SK-N-SH (cell line): ENCODE results near the gene CASP12. TPM values are rescaled to one million over a fixed set of nuclear protein-coding genes. Genes with fewer than 3 reads are reported as not detected.

ENCODE experiments used
- CTCF ChIA-PET: fragments of 300-600, 350-600 bp; formaldehyde crosslinking; extraction: SDS; loops from one replicate; lab custom pipeline; 2021; lab: Yijun Ruan, JAX
- POLR2A ChIA-PET: fragments of 350-600 bp; sonication (Branson Sonifier 250); formaldehyde crosslinking; extraction: SDS; loops from one replicate; lab custom pipeline; 2020; ENCODE audit warnings: antibody characterized with exemption, inconsistent platforms; lab: Yijun Ruan, JAX
- DNase-seq: peaks from one replicate; pipeline ENCODE4 v3.0.0; 2012
- H2AFZ ChIP-seq: fragments of 200-600 bp; sonication (generic); 2 replicates; pipeline ENCODE4 v1.8.1; 2016; ENCODE audit warnings: antibody characterized with exemption, mild to moderate bottlenecking, low read depth
- H3F3A ChIP-seq: fragments of 200-600 bp; sonication (generic); replicated peaks from 2 replicates; pipeline ENCODE3; 2016; ENCODE audit warnings: antibody characterized with exemption, mild to moderate bottlenecking; ENCODE audit not compliant: insufficient read depth
- H3K27ac ChIP-seq, 2 experiments: fragments of 200-500 bp in 1 of 2; fragments of 200-600 bp in 1 of 2; sonication (Bioruptor generic) in 1 of 2; sonication (generic), shearing (Covaris generic) in 1 of 2; 2 replicates each; pipeline versions ENCODE4 v1.5.1 to v1.6.1; 2014 to 2016; ENCODE audit warnings: low read depth in 2 of 2, inconsistent platforms in 1 of 2, low read length in 1 of 2, mild to moderate bottlenecking in 1 of 2, mixed read lengths in 1 of 2
- H3K27me3 ChIP-seq: fragments of 200-600 bp; sonication (generic), shearing (Covaris generic); 2 replicates; pipeline ENCODE4 v1.6.1; 2016; ENCODE audit warnings: mixed run types; ENCODE audit not compliant: insufficient read depth
- H3K36me3 ChIP-seq, 2 experiments: fragments of 200-500 bp in 1 of 2; fragments of 200-600 bp in 1 of 2; sonication (Bioruptor generic) in 1 of 2; sonication (generic) in 1 of 2; replicated peaks in 1 of 2; 2 replicates each; pipeline versions ENCODE3 to v1.5.1; 2014 to 2016; ENCODE audit warnings: low read length in 1 of 2, mild to moderate bottlenecking in 1 of 2; ENCODE audit not compliant: insufficient read depth in 2 of 2, control insufficient read depth in 1 of 2
- H3K4me1 ChIP-seq, 2 experiments: fragments of 200-500 bp in 1 of 2; fragments of 200-600 bp in 1 of 2; sonication (Bioruptor generic) in 1 of 2; sonication (generic), shearing (Covaris generic) in 1 of 2; 2 replicates each; pipeline versions ENCODE4 v1.5.1 to v1.6.1; 2014 to 2016; ENCODE audit warnings: low read depth in 1 of 2, low read length in 1 of 2, mixed run types in 1 of 2; ENCODE audit not compliant: insufficient read depth in 2 of 2, control insufficient read depth in 1 of 2
- H3K4me2 ChIP-seq: fragments of 200-600 bp; sonication (generic), shearing (Covaris generic); 2 replicates; pipeline ENCODE4 v1.6.1; 2017; ENCODE audit warnings: mixed run types
- H3K4me3 ChIP-seq, 2 experiments: fragments of 200-500 bp in 1 of 2; fragments of 200-600 bp in 1 of 2; sonication (Bioruptor generic) in 1 of 2; sonication (generic), shearing (Covaris generic) in 1 of 2; 2 replicates each; pipeline versions ENCODE4 v1.5.1 to v1.8.1; 2014 to 2016; ENCODE audit warnings: low read depth in 2 of 2, inconsistent platforms in 1 of 2, low read length in 1 of 2, mild to moderate bottlenecking in 1 of 2, mixed read lengths in 1 of 2, moderate library complexity in 1 of 2
- H3K79me2 ChIP-seq: fragments of 200-600 bp; sonication (generic); 2 replicates; pipeline ENCODE4 v1.8.1; 2017; ENCODE audit warnings: mild to moderate bottlenecking; ENCODE audit not compliant: insufficient read depth
- H3K9ac ChIP-seq: fragments of 200-600 bp; sonication (generic); 2 replicates; pipeline ENCODE4 v1.6.1; 2017; ENCODE audit warnings: mixed run types
- H3K9me2 ChIP-seq: fragments of 200-600 bp; sonication (generic); 2 replicates; pipeline ENCODE4 v1.6.1; 2017; ENCODE audit warnings: mixed run types
- H3K9me3 ChIP-seq: fragments of 200-600 bp; sonication (generic); 2 replicates; pipeline ENCODE4 v1.6.1; 2017; ENCODE audit warnings: mixed run types, mild to moderate bottlenecking, moderate library complexity
- H4K20me1 ChIP-seq: fragments of 200-600 bp; sonication (generic); 2 replicates; pipeline ENCODE4 v1.6.1; 2017; ENCODE audit warnings: mild to moderate bottlenecking, mixed run types; ENCODE audit not compliant: insufficient read depth
- EP300 ChIP-seq, 2 experiments: IDR thresholded peaks; 2 replicates each; pipeline versions ENCODE4 v1.4.0 to v1.6.1; 2012; ENCODE audit warnings: borderline replicate concordance in 1 of 2, low read depth in 1 of 2, low read length in 1 of 2
- JUND ChIP-seq: IDR thresholded peaks from 2 replicates; pipeline ENCODE4 v1.4.0; 2012
- MEF2A ChIP-seq: IDR thresholded peaks from 2 replicates; pipeline ENCODE4 v1.4.0; 2012; ENCODE audit warnings: low read depth, borderline replicate concordance
- MXI1 ChIP-seq: IDR thresholded peaks from 2 replicates; pipeline ENCODE4 v1.6.1; 2012; ENCODE audit warnings: mild to moderate bottlenecking, low read depth, low read length, improper control_type of control experiment
- POLR2AphosphoS5 ChIP-seq: IDR thresholded peaks from 2 replicates; pipeline ENCODE4 v1.6.1; 2012; ENCODE audit warnings: low read depth, low read length
- RAD21 ChIP-seq: IDR thresholded peaks from 2 replicates; pipeline ENCODE4 v1.6.1; 2012; ENCODE audit warnings: mild to moderate bottlenecking, low read length
- RCOR1 ChIP-seq: fragments of 150-350 bp; IDR thresholded peaks from 2 replicates; pipeline ENCODE4 v1.6.1; 2017; ENCODE audit warnings: antibody characterized with exemption, low read length
- RXRA ChIP-seq: IDR thresholded peaks from 2 replicates; pipeline ENCODE4 v1.4.0; 2012; ENCODE audit warnings: low read depth, mild to moderate bottlenecking, borderline replicate concordance
- SIN3A ChIP-seq: IDR thresholded peaks from 2 replicates; pipeline ENCODE4 v1.6.1; 2012; ENCODE audit warnings: low read depth, mild to moderate bottlenecking, low read length, moderate library complexity, borderline replicate concordance
- TAF1 ChIP-seq: IDR thresholded peaks from 2 replicates; pipeline ENCODE4 v1.6.1; 2012; ENCODE audit warnings: low read depth, mild to moderate bottlenecking, low read length, moderate library complexity, borderline replicate concordance
- TEAD4 ChIP-seq: IDR thresholded peaks from 2 replicates; pipeline ENCODE4 v1.4.0; 2012; ENCODE audit warnings: mild to moderate bottlenecking, borderline replicate concordance; ENCODE audit not compliant: insufficient read depth
- YY1 ChIP-seq: IDR thresholded peaks from 2 replicates; pipeline ENCODE4 v1.4.0; 2012; ENCODE audit warnings: low read depth, mild to moderate bottlenecking
- WGBS: methylation state at CpG from one replicate; pipeline ENCODE4 v1.1.6; 2017; ENCODE audit warnings: low lambda C conversion rate; 5-methylcytosine and 5-hydroxymethylcytosine counted together
- polyA plus RNA-seq, 3 experiments: library from polyadenylated mRNA; depleted of rRNA; stranded (reverse); fragments of >200 nt; gene quantifications; 2 replicates each; pipeline ENCODE4 v1.2.3, GENCODE V29; 2012
- TF ChIP-seq, protein P1 (sequence below): IDR thresholded peaks from 2 replicates; pipeline ENCODE4 v1.4.0; 2012; ENCODE audit warnings: low read depth, borderline replicate concordance
- TF ChIP-seq, protein P2 (sequence below): fragments of 150-350 bp; IDR thresholded peaks from 2 replicates; pipeline ENCODE4 v1.6.1; 2017; ENCODE audit warnings: antibody characterized with exemption, low read length, low read depth, borderline replicate concordance
- TF ChIP-seq, protein P3 (sequence below): IDR thresholded peaks from 2 replicates; pipeline ENCODE4 v1.6.1; 2012; ENCODE audit warnings: mild to moderate bottlenecking, low read depth, low read length, moderate library complexity
- TF ChIP-seq, protein P4 (sequence below): IDR thresholded peaks from 2 replicates; pipeline ENCODE4 v1.4.0; 2012; ENCODE audit warnings: low read depth
- TF ChIP-seq, protein P5 (sequence below): fragments of 200-600 bp; sonication (generic); IDR thresholded peaks from 2 replicates; pipeline ENCODE4 v1.6.1; 2017; ENCODE audit warnings: antibody characterized with exemption, mild to moderate bottlenecking, moderate library complexity

CASP12 gene
- polyA plus RNA-seq, 1 of the 3 experiments (the other 2 are of a cell fraction), result not detected

DNA sequence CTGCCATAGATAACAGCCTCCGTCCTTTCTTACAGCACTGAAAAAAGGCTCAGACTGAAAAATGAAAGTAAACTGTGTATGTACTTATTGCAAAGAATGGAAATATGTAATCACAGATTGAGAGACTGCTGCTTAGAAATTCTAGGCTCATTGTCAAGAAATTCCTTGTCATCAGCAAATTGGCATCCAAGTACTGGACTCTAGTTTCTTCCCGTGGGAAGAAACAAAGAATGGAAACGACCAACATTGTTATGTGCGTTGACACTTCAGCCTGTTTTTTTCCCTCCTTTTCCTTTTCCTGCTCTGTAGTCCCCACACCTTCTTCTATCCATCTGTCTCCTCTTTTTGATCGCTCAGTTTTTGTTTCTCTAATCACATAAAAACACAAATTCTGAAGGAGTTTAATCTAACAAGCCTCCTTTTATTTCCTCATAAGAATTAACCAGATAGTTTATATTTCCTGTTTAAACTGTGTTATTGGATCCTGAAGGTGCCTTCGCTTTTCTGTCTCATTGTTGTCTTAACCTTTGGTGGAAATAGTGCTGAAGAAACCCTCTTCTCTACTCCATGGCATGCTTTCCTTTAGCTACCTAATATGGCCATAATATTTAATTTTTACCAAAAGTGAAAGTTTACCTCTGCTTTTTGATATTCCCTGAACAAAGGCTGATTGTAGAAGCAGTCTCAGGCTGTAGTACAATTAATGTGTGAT lies 20.0 kb upstream of the CASP12 start:
- Histone ChIP-seq H3K9me2 (no peaks in the 10 kb centered on the region), H3K27me3 (no peaks in the 10 kb centered on the region), H3F3A (no peaks in the 10 kb centered on the region), H3K4me1 (no peaks in the 10 kb centered on the region), H3K36me3 (no peaks in the 10 kb centered on the region), H3K27ac (peak overlapping the region in 1 of 2 experiments; percentile 15; a peak in 1 of 4 replicates), H3K9me3 (no peaks in the 10 kb centered on the region), H2AFZ (peak overlapping the region; percentile 24; the same call in 1 of the 2 replicates), H3K4me3 (no peak overlapping the region; a peak in 2 of 4 replicates), H3K9ac (no peak overlapping the region), H3K79me2 (no peaks in the 10 kb centered on the region), H3K4me2 (peak overlapping the region; percentile 60), H4K20me1 (no peaks in the 10 kb centered on the region)
- 63% methylated on average over 6 of the region's 6 CpGs for WGBS
- no peak for DNase-seq
- TF ChIP-seq POLR2AphosphoS5 (no peak), MEF2A (no peak), YY1 (no peak)
- TF ChIP-seq, protein P1, sequence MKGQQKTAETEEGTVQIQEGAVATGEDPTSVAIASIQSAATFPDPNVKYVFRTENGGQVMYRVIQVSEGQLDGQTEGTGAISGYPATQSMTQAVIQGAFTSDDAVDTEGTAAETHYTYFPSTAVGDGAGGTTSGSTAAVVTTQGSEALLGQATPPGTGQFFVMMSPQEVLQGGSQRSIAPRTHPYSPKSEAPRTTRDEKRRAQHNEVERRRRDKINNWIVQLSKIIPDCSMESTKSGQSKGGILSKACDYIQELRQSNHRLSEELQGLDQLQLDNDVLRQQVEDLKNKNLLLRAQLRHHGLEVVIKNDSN, result no peak
- ChIA-PET POLR2A (no interaction called here), CTCF (no interaction called here)

DNA sequence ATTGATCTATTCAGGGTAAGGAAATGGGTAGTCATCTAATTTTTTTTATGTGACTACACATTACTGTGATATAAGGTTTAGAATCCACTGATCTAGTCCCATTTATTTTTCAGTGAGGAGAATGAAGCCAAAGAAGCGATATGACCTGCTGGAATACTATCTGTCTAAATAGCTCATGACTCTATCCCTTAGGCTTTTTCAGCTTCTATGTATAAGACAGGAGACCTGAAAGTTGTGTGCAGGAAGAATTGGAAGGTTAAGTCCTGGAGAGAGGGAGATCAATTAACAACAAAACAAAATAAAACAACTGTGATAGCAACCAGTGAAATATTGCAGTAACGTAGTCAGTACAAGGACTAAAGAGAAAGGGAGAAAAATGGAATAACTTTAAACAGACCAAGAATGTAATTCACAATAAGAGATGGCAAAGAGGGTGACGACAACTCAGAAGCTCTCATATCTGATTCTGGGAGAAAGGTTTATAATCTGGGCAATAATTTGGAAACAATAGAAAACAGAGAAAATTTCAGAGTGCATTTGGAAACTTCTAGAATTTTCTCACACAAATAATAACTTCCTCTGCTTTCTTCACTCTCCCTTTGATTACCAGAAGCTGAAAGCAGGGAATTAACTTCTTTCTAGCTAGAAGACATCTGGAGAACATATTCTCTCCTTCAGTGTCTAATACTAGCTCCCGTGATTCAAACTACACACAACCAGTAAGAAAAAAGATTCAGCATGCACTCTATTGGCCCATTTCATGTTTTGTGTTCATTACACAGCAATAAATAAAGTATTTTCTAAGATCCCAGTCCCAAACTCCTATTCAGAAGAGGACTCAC lies 19.2 kb upstream of the CASP12 start:
- Histone ChIP-seq H3K4me3 (no peak overlapping the region; a peak in 2 of 4 replicates), H3K9ac (no peak overlapping the region), H2AFZ (peak overlapping the region; percentile 24; the same call in 1 of the 2 replicates), H3K36me3 (no peaks in the 10 kb centered on the region), H3K9me2 (no peaks in the 10 kb centered on the region), H3K27ac (peak overlapping the region in 1 of 2 experiments; percentile 15; a peak in 2 of 4 replicates), H3F3A (no peaks in the 10 kb centered on the region), H3K9me3 (no peaks in the 10 kb centered on the region), H3K4me2 (peak overlapping the region; percentile 60), H4K20me1 (no peaks in the 10 kb centered on the region), H3K27me3 (no peaks in the 10 kb centered on the region), H3K79me2 (no peaks in the 10 kb centered on the region), H3K4me1 (no peaks in the 10 kb centered on the region)
- 71% methylated on average over 3 of the region's 4 CpGs for WGBS
- CTCF ChIA-PET, result interaction anchor here (1.0 kb wide), 1 partner anchor 9 kb away, joined by 3 read pairs; no protein-coding TSS in a partner anchor
- POLR2A ChIA-PET, result no interaction called here
- DNase-seq, result no peak
- TF ChIP-seq RAD21 (no peak), JUND (no peak), RXRA (no peak), SIN3A (no peak), EP300 (IDR thresholded peaks at IDR 0.05; ENCODE audit: borderline replicate concordance in 1 of 2, low read depth in 1 of 2, low read length in 1 of 2) (no peak), MXI1 (no peak), TAF1 (no peak), POLR2AphosphoS5 (no peak), RCOR1 (no peak), TEAD4 (no peak), YY1 (no peak)
- TF ChIP-seq, protein P2, sequence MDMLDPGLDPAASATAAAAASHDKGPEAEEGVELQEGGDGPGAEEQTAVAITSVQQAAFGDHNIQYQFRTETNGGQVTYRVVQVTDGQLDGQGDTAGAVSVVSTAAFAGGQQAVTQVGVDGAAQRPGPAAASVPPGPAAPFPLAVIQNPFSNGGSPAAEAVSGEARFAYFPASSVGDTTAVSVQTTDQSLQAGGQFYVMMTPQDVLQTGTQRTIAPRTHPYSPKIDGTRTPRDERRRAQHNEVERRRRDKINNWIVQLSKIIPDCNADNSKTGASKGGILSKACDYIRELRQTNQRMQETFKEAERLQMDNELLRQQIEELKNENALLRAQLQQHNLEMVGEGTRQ, result no peak
- TF ChIP-seq, protein P3, sequence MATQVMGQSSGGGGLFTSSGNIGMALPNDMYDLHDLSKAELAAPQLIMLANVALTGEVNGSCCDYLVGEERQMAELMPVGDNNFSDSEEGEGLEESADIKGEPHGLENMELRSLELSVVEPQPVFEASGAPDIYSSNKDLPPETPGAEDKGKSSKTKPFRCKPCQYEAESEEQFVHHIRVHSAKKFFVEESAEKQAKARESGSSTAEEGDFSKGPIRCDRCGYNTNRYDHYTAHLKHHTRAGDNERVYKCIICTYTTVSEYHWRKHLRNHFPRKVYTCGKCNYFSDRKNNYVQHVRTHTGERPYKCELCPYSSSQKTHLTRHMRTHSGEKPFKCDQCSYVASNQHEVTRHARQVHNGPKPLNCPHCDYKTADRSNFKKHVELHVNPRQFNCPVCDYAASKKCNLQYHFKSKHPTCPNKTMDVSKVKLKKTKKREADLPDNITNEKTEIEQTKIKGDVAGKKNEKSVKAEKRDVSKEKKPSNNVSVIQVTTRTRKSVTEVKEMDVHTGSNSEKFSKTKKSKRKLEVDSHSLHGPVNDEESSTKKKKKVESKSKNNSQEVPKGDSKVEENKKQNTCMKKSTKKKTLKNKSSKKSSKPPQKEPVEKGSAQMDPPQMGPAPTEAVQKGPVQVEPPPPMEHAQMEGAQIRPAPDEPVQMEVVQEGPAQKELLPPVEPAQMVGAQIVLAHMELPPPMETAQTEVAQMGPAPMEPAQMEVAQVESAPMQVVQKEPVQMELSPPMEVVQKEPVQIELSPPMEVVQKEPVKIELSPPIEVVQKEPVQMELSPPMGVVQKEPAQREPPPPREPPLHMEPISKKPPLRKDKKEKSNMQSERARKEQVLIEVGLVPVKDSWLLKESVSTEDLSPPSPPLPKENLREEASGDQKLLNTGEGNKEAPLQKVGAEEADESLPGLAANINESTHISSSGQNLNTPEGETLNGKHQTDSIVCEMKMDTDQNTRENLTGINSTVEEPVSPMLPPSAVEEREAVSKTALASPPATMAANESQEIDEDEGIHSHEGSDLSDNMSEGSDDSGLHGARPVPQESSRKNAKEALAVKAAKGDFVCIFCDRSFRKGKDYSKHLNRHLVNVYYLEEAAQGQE, result no peak
- TF ChIP-seq, protein P4, sequence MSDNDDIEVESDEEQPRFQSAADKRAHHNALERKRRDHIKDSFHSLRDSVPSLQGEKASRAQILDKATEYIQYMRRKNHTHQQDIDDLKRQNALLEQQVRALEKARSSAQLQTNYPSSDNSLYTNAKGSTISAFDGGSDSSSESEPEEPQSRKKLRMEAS, result no peak
- TF ChIP-seq, protein P5, sequence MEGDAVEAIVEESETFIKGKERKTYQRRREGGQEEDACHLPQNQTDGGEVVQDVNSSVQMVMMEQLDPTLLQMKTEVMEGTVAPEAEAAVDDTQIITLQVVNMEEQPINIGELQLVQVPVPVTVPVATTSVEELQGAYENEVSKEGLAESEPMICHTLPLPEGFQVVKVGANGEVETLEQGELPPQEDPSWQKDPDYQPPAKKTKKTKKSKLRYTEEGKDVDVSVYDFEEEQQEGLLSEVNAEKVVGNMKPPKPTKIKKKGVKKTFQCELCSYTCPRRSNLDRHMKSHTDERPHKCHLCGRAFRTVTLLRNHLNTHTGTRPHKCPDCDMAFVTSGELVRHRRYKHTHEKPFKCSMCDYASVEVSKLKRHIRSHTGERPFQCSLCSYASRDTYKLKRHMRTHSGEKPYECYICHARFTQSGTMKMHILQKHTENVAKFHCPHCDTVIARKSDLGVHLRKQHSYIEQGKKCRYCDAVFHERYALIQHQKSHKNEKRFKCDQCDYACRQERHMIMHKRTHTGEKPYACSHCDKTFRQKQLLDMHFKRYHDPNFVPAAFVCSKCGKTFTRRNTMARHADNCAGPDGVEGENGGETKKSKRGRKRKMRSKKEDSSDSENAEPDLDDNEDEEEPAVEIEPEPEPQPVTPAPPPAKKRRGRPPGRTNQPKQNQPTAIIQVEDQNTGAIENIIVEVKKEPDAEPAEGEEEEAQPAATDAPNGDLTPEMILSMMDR, result no peak
